Kidney glomerular epithelial cell (primary cell): ENCODE measurements around the gene VPS51.

Experiments used
- DNase-seq: peaks from one replicate; lab custom pipeline; 2025; lab: John Stamatoyannopoulos, UW

VPS51 gene

GRCh38 chr11:65095974-65096806 lies at the start of gene VPS51:
Gene VPS51, plus strand, starts transcription at chr11:65096214. Its CDS starts 37 bp downstream, at chr11:65096251.
- peak; percentile 68 for DNase-seq

DNA sequence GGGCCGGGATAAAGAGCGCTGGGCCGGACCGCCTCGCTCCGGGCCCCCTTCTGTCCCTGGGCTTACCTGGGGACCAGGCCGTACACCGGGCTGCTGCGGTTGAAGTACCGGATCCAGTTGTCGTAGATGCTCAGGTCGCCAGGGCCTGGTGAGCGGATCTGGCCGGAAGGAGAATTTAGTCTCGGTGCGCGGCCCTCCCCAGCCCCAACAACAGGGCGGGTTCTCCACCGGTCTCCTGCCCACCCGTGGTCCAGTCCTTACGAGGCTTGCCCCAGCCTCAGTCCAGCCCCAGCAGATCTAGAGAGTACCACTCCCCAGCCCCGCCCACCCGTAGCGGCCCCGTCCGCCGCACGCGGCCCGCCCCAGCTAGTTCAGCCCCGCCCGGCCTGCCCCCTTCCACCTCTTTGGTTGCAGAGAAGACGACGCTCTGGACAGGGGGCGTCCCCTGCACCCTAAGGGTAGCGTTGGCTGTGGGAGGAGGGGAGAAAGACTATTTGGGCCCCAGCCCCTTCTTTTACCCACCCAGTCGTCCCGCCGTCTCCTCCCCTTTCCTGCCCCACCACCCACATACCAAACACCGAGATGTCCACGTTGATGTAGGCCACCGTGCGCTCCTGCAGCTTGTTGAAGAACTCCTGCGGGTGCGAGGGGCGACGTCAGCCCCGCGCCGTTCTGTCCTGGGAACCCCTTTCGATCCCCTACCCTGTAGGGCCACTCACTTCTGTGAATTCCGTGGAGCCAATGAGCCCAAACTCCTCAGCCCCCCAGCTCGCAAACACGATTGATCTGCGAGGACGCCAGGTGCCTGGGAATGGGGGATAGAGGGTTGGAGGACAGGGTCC lies 48.2 kb upstream of the VPS51 start:
- no peak for DNase-seq

DNA sequence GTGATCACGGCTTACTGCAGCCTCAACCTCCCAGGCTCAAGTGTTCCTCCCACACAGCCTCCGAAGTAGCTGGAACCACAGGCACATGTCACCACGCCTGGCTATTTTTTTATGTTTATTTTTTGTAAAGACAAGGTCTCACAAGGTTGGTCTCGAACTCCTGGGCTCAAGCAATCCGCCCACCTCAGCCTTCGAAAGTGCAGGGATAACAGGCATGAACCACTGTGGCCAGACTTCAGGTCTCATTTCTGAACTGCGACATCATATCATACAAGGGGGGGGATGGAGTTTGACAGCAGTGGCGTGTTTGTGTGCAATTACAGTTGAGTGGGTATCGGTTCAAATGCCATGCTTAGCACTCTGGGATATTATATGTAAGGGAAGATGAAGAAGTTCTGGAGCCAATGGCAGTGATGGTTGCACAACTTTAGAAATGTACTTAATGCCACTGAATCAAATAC lies 44.6 kb upstream of the VPS51 start:
- DNase-seq = no peak

DNA sequence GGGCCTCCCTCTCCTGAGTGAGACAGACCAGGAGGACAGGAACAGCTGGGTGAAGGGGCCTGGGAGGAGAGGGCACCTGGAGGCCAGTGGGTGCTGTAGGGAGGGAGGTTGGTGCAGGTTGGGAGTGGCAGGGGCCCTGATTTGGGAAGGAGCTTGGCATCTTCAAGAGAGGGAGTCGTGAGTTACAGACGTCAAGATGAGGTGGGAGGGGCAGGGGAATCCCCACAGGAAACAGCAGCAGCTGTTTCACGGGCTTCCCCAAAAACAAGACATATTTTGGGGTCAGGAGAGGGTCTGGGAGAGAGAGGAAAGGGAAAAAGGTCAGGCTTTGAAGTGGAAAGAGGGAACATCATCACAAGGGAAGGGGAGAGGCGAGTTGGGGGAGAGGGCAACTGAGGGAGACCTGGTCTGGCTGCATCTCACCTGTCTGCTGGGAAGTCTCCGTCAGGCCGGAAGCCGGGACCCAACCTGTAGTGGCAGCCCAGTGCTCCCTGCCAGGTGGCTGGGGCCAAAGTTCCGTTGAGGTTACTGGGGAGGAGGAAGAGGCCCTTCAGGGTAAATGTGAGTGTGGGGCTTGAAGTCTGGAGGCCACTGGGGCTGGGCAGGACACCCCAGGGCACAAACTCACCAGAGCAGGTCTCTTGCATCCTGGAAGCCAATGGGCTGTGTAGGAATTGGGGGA lies 42.0 kb upstream of the VPS51 start:
- no peak for DNase-seq

DNA sequence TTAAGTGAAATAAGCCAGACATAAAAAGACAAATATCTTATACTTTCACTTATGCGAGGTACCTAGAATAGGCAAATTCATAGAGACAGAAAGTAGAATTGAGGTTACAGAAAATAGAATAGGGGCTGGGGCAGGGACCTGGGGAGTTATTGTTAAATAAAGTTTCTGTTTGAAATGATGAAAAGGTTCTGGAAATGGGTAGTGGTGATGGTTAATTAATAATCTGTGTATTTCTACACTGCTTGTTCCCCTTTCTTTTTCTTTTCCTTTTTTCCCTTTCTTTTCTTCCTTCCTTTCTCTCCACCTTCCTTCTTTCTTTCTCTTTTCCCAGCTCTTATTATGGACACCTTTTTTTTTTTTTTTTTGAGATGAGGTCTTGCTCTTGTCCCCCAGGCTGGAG lies 40.5 kb upstream of the VPS51 start:
- no peak for DNase-seq

DNA sequence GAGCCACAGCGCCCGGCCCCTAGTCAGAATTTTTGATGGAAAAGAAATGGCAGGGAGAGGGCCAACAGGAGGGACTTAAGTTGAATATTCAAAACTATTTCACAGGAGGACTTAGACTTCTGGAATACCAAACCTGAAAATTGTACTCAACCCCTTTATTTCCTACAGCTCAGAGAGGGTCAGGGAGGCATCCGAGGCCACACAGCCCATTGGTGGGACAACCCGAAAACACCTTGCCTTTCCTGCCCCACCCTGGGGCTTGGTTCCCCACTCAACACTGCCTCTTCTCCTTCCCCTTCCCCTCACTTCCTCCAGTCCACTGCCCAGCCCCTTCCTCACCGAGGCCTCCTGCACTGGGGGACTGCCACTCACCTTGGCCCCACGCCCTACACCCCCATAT lies 39.0 kb upstream of the VPS51 start:
- DNase-seq = no peak

- DNase-seq = no peak
Observed at GRCh38 chr11:65057526-65057925, 38.5 kb upstream of the VPS51 start.

DNA sequence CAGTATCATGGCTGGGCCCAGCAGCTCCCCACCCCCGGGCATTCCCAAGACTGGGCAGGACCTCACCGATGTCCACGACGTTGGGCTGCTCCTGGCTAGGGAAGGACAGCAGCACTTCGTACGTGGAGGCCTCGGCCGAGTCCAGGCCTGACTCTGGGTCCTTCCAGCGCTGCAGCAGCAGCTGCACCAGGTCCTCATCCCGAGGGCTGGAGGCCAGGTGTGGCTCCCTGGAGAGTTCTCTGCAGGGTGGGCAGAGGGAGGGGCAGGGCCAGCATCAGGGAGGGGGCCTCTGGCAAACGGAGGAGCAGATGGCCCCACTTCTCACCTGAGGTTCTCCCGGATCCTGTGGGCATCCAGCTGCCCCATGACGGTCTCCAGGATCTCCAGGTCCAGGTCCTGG lies 38.0 kb upstream of the VPS51 start:
- DNase-seq = no peak

- no peak for DNase-seq
Observed at GRCh38 chr11:65058419-65059054, 37.5 kb upstream of the VPS51 start, which contains the start of gene NAALADL1. Gene NAALADL1, minus strand, starts transcription at chr11:65058553. Its CDS starts 32 bp downstream, at chr11:65058521.

- DNase-seq = no peak
Observed at GRCh38 chr11:65059523-65059922, 36.5 kb upstream of the VPS51 start.

DNA sequence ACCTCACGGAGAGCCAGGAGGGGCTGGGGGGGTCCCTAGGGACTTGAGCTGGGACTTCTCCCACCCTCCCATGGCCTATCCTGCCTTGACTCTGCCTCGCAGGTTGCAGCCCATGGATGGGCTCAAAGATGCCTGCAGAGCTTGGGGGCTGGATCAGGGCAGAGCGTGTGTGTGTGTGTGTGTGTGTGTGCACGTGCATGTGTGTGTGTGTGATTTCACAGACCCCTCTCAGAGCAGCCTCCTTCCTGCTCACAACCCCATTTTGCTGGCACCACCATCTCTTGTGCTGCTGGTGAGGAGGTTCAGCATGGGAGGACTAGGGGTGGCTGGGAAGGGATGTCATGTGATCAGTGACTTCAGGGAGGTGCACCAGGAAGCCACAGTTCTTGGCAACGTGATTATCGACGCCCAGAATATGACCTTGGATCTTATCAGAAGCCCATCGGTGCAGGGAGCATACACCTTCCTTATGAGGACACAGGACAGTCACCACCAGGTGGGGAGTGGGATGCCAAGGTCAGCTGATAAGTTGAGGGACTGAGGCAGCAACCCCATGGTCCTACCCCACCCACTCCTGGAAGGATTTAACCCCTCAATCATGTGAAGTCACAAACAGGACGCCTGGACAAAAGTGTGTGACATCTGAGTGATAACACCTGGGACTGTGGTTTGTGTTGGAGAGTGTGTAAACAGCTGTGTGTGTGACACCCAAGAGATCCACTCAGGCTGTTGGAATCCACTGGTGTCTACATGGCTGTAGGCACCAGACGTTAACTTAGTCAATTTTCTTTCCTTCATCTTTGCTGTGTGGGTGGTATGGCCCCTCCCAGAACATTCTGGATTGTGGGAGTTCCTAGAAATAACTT lies 35.8 kb upstream of the VPS51 start:
- DNase-seq = no peak

- DNase-seq = no peak
Observed at GRCh38 chr11:65060913-65061408, 35.1 kb upstream of the VPS51 start.

DNA sequence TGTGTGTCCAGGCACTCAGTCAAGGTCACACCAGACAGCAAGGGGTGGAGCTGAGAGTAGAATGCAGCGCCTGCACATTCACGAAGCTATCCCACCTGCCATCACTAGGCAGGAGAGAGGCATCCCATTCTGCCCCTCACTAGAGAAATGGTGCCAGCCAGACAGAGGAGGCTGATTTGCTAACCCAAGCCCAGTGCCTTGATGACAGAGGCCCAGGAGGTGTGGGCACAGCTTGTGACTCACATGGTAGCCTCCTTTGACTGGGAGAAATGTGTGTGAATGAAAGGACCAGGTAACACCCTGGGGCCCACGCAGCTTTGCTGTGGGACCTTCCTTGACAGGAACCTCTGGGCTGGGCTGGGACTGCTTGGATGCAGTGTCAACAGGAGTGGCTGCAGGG lies 32.5 kb upstream of the VPS51 start:
- no peak for DNase-seq

DNA sequence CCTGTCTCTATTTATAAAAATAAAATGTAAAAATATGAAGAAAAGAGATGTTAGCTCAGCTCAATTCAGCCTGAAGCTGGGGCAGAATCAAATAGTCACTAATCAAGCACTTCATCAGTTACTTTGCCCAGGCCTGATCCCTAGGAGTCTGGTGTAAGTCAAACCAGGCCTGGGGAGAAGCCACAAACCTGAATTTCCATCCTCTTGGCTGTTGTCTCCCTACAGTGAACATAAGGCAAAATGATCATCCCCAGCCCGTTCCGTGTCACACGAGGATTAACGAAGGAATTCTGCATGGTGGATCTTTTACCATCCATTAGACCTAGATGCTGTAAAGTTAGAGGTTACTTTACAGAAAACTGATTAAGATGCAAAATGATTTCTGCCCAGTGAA lies 31.2 kb upstream of the VPS51 start:
- no peak for DNase-seq

DNA sequence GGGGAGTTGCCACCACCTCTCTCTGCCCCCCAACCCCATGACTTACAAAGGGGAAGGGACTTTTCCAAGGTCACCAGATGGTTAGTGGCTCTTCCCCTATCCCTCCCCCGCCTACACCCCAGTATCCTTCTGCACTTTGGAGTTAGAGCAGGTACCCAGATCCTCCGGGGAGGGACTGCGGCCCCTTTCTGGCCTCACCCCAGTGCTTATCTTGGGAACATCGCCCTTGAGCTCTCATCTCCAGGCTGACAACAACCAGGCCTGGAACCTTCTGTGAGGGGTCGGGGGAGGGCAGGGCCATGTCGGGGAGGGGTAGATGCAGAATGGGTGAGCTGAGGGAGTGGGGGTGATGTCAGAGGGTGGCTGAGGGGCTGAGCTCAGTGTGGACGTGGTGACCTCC lies 30.2 kb upstream of the VPS51 start:
- no peak for DNase-seq

DNA sequence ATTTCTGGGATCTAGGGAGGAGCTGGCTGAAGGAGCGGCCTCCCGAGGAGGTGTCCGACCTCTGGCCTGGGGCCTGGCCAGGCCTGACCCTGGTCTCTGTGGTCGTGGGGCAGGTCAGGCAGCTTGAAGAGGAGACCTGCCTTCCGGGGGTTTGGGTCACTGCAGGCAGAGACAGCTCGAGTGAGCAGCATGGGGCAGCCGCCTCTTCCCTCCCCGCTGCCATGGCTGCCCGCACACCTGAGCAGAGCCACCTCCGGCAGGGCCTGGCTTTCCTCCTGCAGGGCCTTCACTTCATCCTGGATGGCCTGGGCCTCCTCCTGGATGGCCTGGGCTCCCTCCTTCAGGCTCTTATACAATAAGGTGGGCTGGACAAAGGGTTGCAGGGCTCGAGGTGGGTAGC lies 29.7 kb upstream of the VPS51 start:
- DNase-seq = no peak

GRCh38 chr11:65066805-65067291 lies 29.2 kb upstream of the VPS51 start:
- no peak for DNase-seq

GRCh38 chr11:65067446-65067845 lies 28.6 kb upstream of the VPS51 start:
- no peak for DNase-seq

DNA sequence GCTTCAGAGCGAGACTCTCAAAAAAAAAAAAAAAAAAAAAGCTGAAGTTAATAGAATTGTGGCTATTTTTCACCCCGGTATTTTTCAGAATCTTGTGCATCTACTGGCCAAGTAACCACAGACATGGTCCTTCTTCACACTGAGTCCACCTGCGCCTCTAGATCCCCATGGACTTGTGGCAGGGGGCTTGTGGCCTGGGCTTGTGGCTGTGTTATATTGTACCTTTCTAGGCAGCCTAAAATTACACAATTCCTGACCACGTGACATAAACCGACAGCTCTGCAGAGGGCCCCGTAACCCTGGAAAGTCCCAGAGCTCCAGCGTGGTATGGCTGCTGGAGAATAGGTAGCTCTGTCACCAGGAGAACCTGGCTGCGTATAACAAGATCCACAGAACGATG lies 26.8 kb upstream of the VPS51 start:
- DNase-seq = peak; percentile 15

- DNase-seq = no peak
Observed at GRCh38 chr11:65071907-65072630, 23.9 kb upstream of the VPS51 start.
